A549 (cell line): ENCODE data around the gene MMP14. TPM values are rescaled to one million over a fixed set of nuclear protein-coding genes. Genes with fewer than 3 reads are reported as not detected.
A peak's percentile ranks its signal among the peaks of the same experiment; 100 is the strongest.
"Not testable (repeated sequence)": the region's sequence is repeated elsewhere in the genome, so short reads cannot be mapped to it uniquely, and the experiment has no call there.

Experiments used
- ATAC-seq, 2 experiments: fragments of 200-7000 bp in 1 of 2; fragments of >200 bp in 1 of 2; cut with Nextera tagmentation in 1 of 2; cut with Tn5 transposase in 1 of 2; 3 replicates each; pipeline versions ENCODE4 v1.8.0 to v1.9.1; 2018 to 2020; ENCODE audit warnings: mild to moderate bottlenecking in 1 of 2, moderate library complexity in 1 of 2
- CTCF ChIA-PET: fragments of 300-600 bp; sonication (Branson Sonifier 250); formaldehyde crosslinking; extraction: SDS; loops from one replicate; lab custom pipeline; 2021; ENCODE audit warnings: antibody characterized with exemption, inconsistent platforms; lab: Yijun Ruan, JAX
- POLR2A ChIA-PET: fragments of 350-600 bp; formaldehyde crosslinking; extraction: SDS; loops from one replicate; lab custom pipeline; 2021; ENCODE audit warnings: antibody characterized with exemption, inconsistent platforms; lab: Yijun Ruan, JAX
- DNase-seq, 2 experiments: peaks; one replicate each; pipeline versions ENCODE4 v3.0.0 to v3.0.0-alpha.2; 2011 to 2016; ENCODE audit warnings: low read depth in 1 of 2, low spot score in 1 of 2
- FAIRE-seq: peaks from 2 replicates; lab custom pipeline; 2011; peaks lifted over from hg19 to GRCh38; lab: Jason Lieb, UNC
- H3K27ac ChIP-seq, 2 experiments: fragments of >200 bp; sonication (Bioruptor Twin); formaldehyde crosslinking; 3 replicates each; pipeline ENCODE4 v1.5.1; 2016 to 2017
- H3K4me1 ChIP-seq: fragments of >200 bp; sonication (Bioruptor Twin); formaldehyde crosslinking; 3 replicates; pipeline ENCODE4 v1.6.1; 2016
- H3K4me2 ChIP-seq: fragments of >200 bp; sonication (Bioruptor Twin); formaldehyde crosslinking; 3 replicates; pipeline ENCODE4 v1.6.1; 2016
- H3K4me3 ChIP-seq: fragments of >200 bp; sonication (Bioruptor Twin); formaldehyde crosslinking; 3 replicates; pipeline ENCODE4 v1.5.1; 2016
- H3K9me3 ChIP-seq: fragments of >200 bp; sonication (Bioruptor Twin); formaldehyde crosslinking; 3 replicates; pipeline ENCODE4 v1.6.1; 2016
- BCL3 ChIP-seq: fragments of >200 bp; sonication (Bioruptor Twin); formaldehyde crosslinking; IDR thresholded peaks from 3 replicates; pipeline ENCODE4 v1.6.1; 2016
- CBX2 ChIP-seq: fragments of 200-600 bp; sonication (generic); IDR thresholded peaks from 2 replicates; pipeline ENCODE4 v1.6.1; 2016; ENCODE audit warnings: low read depth, mild to moderate bottlenecking, borderline replicate concordance
- E2F6 ChIP-seq: IDR thresholded peaks from 2 replicates; pipeline ENCODE4 v1.6.1; 2012; ENCODE audit warnings: low read depth, borderline replicate concordance
- EHMT2 ChIP-seq: fragments of 200-600 bp; sonication (generic); IDR thresholded peaks from 2 replicates; pipeline ENCODE4 v1.6.1; 2016; ENCODE audit warnings: antibody characterized with exemption, low read depth, mild to moderate bottlenecking, moderate library complexity
- EP300 ChIP-seq, 2 experiments: fragments of >200 bp; sonication (Bioruptor Twin); formaldehyde crosslinking; IDR thresholded peaks; 2 replicates in 1 of 2; 3 replicates in 1 of 2; pipeline ENCODE4 v1.6.1; 2016 to 2017
- HOXA7 ChIP-seq: fragments of 250-450 bp; sonication (Bioruptor Pico); IDR thresholded peaks from 2 replicates; pipeline ENCODE4 v1.5.0; 2020; ENCODE audit warnings: mild to moderate bottlenecking, moderate library complexity
- HOXB13 ChIP-seq: fragments of 250-450 bp; sonication (Bioruptor Pico); IDR thresholded peaks from 2 replicates; pipeline ENCODE4 v1.5.0; 2020; ENCODE audit warnings: low read depth, mild to moderate bottlenecking, moderate library complexity
- JUN ChIP-seq, 2 experiments: fragments of >200 bp; sonication (Bioruptor Twin); formaldehyde crosslinking; IDR thresholded peaks; 2 replicates in 1 of 2; 3 replicates in 1 of 2; pipeline ENCODE4 v1.6.1; 2016 to 2017
- KDM5A ChIP-seq: fragments of 200-600 bp; sonication (generic); IDR thresholded peaks from 2 replicates; pipeline ENCODE4 v1.6.1; 2016; ENCODE audit warnings: antibody characterized with exemption, mild to moderate bottlenecking
- MAFK ChIP-seq: fragments of 450-650 bp; IDR thresholded peaks from 2 replicates; pipeline ENCODE4 v1.6.1; 2014; ENCODE audit not compliant: partially characterized antibody
- MAX ChIP-seq: IDR thresholded peaks from 2 replicates; pipeline ENCODE4 v1.6.1; 2012
- MYC ChIP-seq: IDR thresholded peaks from 2 replicates; pipeline ENCODE4 v1.6.1; 2012; ENCODE audit warnings: mild to moderate bottlenecking, inconsistent platforms, low read length, improper control_type of control experiment, borderline replicate concordance
- PHF8 ChIP-seq: fragments of 200-600 bp; sonication (generic); IDR thresholded peaks from 2 replicates; pipeline ENCODE4 v1.6.1; 2016; ENCODE audit warnings: low read depth, mild to moderate bottlenecking, antibody characterized with exemption, moderate library complexity, borderline replicate concordance
- POLR2A ChIP-seq: IDR thresholded peaks from 2 replicates; pipeline ENCODE4 v1.6.1; 2012; ENCODE audit warnings: mild to moderate bottlenecking, low read length
- REST ChIP-seq: fragments of 200-600 bp; sonication (generic); IDR thresholded peaks from 2 replicates; pipeline ENCODE4 v1.6.1; 2016; ENCODE audit warnings: antibody characterized with exemption, mild to moderate bottlenecking, moderate library complexity
- SREBF2 ChIP-seq: fragments of 450-650 bp; IDR thresholded peaks from 2 replicates; pipeline ENCODE4 v1.6.1; 2014; ENCODE audit warnings: mild to moderate bottlenecking, moderate library complexity
- TFCP2L1 ChIP-seq: fragments of 250-450 bp; sonication (Bioruptor Pico); IDR thresholded peaks from 2 replicates; pipeline ENCODE4 v1.5.0; 2021; ENCODE audit warnings: mild to moderate bottlenecking
- ZC3H11A ChIP-seq: fragments of 450-650 bp; IDR thresholded peaks from 2 replicates; pipeline ENCODE4 v1.6.1; 2014; ENCODE audit warnings: antibody characterized with exemption, mild to moderate bottlenecking
- WGBS: methylation state at CpG from one replicate; pipeline ENCODE4 v1.1.6; 2017; ENCODE audit errors: missing lambda C conversion rate; 5-methylcytosine and 5-hydroxymethylcytosine counted together
- polyA plus RNA-seq, 4 experiments: library from polyadenylated mRNA; depleted of rRNA in 3 of 4; stranded (reverse); fragments of >200 nt; fragmentation: RNase III in 1 of 4; extraction: RNeasy Plus Mini Kit Qiagen cat#74134 plus additional on column Dnase treatment in 1 of 4; gene quantifications; 2 replicates in 3 of 4; 3 replicates in 1 of 4; pipeline ENCODE4 v1.2.3, GENCODE V29; 2011 to 2017

Gene MMP14
- polyA plus RNA-seq, 2 of the 4 experiments (the other 2 are of a cell fraction): 1.5 to 1.9 TPM

- WGBS: 37% methylated on average over 8 of the region's 8 CpGs
- FAIRE-seq (no peak), ATAC-seq (peak; percentile 35 to 41; a peak in 5 of 6 replicates), DNase-seq (peak; percentile 61 to 81)
- POLR2A ChIA-PET: interaction anchor here (0.7 kb wide), 1 partner anchor 29 kb away, joined by 3 read pairs; no protein-coding TSS in a partner anchor
- Histone ChIP-seq H3K27ac (peak overlapping the region; percentile 66 to 93), H3K9me3 (no peaks in the 10 kb centered on the region), H3K4me1 (peaks cover 54% of the 10 kb centered on the region), H3K4me3 (no peak overlapping the region), H3K4me2 (peak overlapping the region; percentile 59)
- TF ChIP-seq TFCP2L1 (CRISPR knock-in tag) (no peak), MAFK (peak; percentile 74)
- CTCF ChIA-PET: interaction anchor here (0.6 to 11.7 kb wide), 12 partner anchors 26 to 269 kb away, joined by 3 to 259 read pairs (median 3); partner anchors contain the start of gene ABHD4
These were observed 11.6 kb upstream of the MMP14 start for GRCh38 chr14:22824711-22825359.

GRCh38 chr14:22829076-22829660 lies 7.2 kb upstream of the MMP14 start:
- H3K27ac ChIP-seq: peak overlapping the region; percentile 81 to 93
- peaks cover 15% of the 10 kb centered on the region for H3K4me1 ChIP-seq
- not testable (repeated sequence) for DNase-seq, H3K9me3 ChIP-seq
- POLR2A ChIA-PET: interaction anchor here (1.3 kb wide), 1 partner anchor 239 kb away, joined by 3 read pairs; no protein-coding TSS in a partner anchor
- peak overlapping the region; percentile 52 for H3K4me2 ChIP-seq
- TF ChIP-seq EHMT2 (0 out of 2 replicates have a peak, but pooled peaks have one; percentile 61), HOXB13 (0 out of 2 replicates have a peak, but pooled peaks have one; percentile 8)
- TF ChIP-seq, all 56 proteins: peak for 2; not testable (repeated sequence) for 54
- WGBS: 77% methylated on average over 12 of the region's 12 CpGs
- CTCF ChIA-PET: interaction anchor here (0.6 to 11.7 kb wide), 5 partner anchors 22 to 272 kb away, joined by 3 to 259 read pairs (median 7); no protein-coding TSS in a partner anchor
- peak overlapping the region; percentile 67 for H3K4me3 ChIP-seq
- FAIRE-seq, ATAC-seq: not testable (repeated sequence)

GRCh38 chr14:22829661-22830442 lies 6.5 kb upstream of the MMP14 start, which contains the start of gene MRPL52:
TSS of gene MRPL52 (plus strand) at chr14:22829887. CDS start at chr14:22829913, 26 bp downstream.
- POLR2A ChIA-PET: interaction anchor here (0.6 to 1.3 kb wide), 4 partner anchors 19 to 240 kb away, joined by 3 to 6 read pairs (median 4); no protein-coding TSS in a partner anchor
- FAIRE-seq (no peak), ATAC-seq (peak; percentile 95 to 98)

More at GRCh38 chr14:22829661-22830442, 6.5 kb upstream of the MMP14 start, which contains the start of gene MRPL52:
- Histone ChIP-seq H3K27ac (peak within 1 kb of the TSS; percentile 81 to 93), H3K4me2 (peak within 1 kb of the TSS; percentile 80), H3K4me3 (peak within 1 kb of the TSS; percentile 67), H3K9me3 (no peaks in the 10 kb centered on the region), H3K4me1 (peaks cover 8% of the 10 kb centered on the region)
- DNase-seq: peak; percentile 88 to 90
- TF ChIP-seq POLR2A (peak; percentile 77), KDM5A (peak; percentile 94), MAFK (peak; percentile 24), REST (peak; percentile 58), JUN (IDR thresholded peaks at IDR 0.05) (peak in 1 of 2 experiments; percentile 61; a peak in 1 of 5 replicates), ZC3H11A (no peak), PHF8 (peak; percentile 42; the same call in 1 of the 2 replicates), MAX (peak; percentile 65; the same call in 1 of the 2 replicates), MYC (peak; percentile 92), SREBF2 (no peak), E2F6 (no peak), HOXB13 (peak; percentile 4; the same call in 1 of the 2 replicates), BCL3 (peak; percentile 42; the same call in 1 of the 3 replicates), CBX2 (no peak), HOXA7 (CRISPR knock-in tag) (no peak), EP300 (IDR thresholded peaks at IDR 0.05) (no peak)
- CTCF ChIA-PET: interaction anchor here (0.6 to 2.6 kb wide), 11 partner anchors 8 to 274 kb away, joined by 3 to 22 read pairs (median 3); no protein-coding TSS in a partner anchor
- 2% methylated on average over 39 of the region's 41 CpGs for WGBS
